GM18873 (cell line): ENCODE data around the gene FOXL2NB.
"Not testable (repeated sequence)": the region's sequence is repeated elsewhere in the genome, so short reads cannot be mapped to it uniquely, and the experiment has no call there.

Experiments used
- ATAC-seq: cut with Tn5 transposase; IDR thresholded peaks from one replicate; pipeline ENCODE4 v1.9.1; 2021; ENCODE audit warnings: mild to moderate bottlenecking, moderate library complexity, moderate number of reproducible peaks; ENCODE audit not compliant: unreplicated experiment, low FRiP score

FOXL2NB gene

DNA sequence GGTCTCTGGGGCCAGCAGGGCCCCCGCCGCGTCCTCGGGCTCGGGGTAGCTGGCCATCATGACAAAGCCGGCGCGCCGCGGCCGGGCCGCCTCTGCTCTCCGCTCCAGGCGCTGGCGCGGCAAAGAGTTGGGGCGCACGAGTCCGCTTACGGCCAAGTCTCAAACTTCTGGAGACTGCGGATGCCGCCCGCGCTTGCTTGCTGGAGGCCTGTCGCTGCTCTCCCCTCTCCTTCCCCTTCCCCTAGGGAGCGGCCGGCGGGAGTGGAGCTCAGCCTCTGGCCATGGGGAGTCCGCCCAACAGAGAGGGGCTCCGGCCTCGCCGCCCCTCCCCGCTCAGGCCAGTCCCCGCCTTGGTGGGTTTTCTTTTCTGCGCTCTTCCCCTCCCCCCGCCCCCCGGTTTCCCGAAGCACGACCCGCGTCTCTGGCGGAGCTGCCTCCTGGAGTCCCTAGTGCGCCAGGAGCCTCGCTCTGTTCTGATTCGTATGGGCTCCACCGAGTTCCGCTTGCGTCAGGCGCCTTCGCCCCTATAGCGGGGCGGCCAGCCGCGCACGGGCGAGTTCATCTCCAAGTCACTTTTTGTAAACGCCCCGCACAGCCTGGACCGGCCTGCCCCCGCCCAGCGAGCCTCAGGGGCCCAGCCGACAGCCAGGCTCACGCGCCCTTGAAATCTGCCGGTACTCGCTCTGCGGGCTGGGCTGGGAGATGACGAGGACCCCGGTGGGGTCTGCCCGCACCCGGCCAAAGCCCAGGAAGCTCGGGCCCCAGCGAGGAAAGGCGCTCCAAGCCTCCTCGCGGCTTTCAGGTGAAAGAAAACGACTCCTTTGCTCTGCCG lies at the start of gene FOXL2NB, which contains the start of gene FOXL2:
FOXL2NB (plus strand) TSS at position 555 of the 832 bp plus-strand sequence; CDS start at position 703, 148 bp downstream.
FOXL2 (minus strand) TSS at position 475 of the 832 bp plus-strand sequence; CDS start at position 60, 415 bp downstream.
- no peak for ATAC-seq

DNA sequence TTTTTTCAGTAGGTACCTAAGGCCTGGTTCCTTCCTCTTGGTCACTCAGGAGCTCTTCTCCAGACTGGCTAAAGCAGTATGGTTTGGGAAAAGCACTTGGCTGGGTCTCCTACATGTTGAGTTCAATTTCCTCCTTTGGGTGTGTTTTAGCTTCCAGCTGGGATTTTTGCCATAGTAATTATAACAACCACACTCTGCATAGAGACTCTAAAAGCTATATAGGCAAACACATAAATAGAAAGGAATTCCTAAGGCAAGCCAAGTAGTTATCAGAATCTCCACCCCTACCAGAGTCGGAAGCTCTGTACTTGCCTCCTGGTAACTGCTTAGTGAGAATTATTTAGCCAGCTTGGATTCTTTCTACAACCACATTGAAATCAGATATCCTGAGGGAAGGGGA lies 48.7 kb upstream of the FOXL2NB start:
- no peak for ATAC-seq

DNA sequence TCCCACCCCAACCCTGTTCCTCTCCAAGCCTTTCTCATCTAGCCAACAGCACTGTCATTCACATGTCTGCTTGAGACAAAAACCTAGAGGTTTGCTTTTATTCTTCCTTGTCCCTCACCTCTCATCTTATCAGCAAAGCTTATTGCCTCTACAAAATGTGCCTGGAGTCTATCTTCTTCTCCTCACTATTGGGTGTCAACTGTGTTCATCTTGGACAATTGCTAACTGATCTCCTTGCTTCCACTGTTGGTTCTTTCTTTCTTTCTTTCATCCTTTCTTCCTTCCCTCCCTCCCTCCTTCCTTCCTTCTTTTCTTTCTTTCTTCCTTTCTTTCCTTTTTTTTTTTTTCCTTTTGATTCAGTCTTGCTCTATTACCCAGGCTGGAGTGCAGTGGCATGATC lies 48.3 kb upstream of the FOXL2NB start:
- no peak for ATAC-seq

DNA sequence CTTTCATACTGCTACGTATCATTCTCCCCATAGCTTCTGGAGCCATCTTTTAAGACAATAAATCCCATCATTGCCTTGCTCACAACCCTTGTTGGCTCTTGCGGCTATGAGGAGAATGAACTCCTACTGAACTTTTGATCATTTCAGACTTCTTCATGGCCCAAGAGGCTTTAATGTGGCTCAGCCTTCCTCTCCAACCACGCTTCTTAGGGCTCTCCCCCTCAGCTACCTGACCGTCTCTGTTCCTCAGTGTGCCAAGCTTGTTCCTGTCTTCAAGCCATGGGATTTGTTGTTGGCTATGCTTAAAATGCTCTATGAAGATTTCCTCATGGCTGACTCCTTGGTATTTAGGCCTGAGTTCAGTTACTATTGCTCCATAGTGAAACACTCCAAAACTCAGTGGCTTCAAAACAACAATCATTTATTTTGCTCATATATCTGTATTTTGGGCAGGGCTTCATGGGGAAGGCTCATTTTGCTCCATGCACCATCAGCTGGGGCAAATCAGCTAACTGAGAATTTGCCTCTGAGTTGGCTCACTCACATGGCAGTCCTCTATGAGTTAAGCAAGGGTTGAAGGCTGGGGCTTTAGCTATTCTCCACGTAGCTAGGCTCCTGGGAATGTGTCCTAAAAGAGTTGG lies 47.5 kb upstream of the FOXL2NB start:
- ATAC-seq: no peak

DNA sequence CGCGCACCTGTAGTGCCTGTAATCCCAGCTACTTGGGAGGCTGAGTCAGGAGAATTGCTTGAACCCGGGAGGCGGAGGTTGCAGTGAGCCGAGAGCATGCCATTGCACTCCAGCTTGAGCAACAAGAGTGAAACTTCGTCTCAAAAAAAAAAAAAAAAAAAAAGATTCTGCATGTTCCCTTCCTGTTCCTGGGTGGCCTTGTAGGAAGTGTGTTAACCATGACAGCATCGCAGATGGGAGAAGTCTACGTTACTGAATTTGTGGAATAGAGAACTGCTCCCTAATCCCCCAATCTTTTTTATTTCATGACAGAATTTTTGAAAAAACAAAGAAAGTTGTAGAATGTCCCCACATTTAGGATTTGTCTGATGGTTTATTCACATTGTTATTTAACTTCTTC lies 45.5 kb upstream of the FOXL2NB start:
- no peak for ATAC-seq

DNA sequence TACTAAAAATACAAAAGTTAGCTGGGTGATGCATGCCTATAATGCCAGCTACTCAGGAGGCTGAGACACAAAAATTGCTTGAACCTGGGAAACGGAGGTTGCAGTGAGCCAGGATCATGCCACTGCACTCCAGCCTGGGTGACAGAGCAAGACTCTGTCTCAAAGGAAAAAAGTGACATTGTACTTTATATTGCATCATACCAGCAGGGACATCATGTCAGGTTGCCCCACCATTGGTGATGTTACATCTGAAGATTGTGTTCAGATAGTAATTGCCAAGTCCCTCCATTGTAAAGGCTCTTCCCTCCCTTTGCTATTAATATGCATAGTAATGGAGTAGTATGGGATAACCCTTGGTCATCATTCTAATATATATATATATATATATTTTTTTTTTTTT lies 44.8 kb upstream of the FOXL2NB start:
- no peak for ATAC-seq

DNA sequence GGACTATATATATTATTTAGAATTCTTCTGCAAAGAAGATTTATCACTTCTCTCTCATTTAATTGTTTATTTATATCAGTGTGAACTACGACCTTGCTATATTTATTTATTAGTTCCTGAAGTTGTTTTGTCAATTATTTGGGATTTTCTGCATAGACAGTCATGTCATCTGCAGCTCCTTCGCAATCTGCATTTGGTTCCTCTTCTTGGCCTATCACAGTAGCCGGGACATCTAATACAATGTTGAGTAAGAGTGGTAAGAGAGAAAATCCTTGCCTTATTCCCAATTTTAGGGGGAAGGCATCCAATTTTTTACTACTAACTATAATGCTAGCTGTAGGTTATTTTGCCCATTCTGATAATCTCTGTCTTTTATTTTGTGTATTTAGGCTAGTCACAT lies 39.5 kb upstream of the FOXL2NB start:
- no peak for ATAC-seq

DNA sequence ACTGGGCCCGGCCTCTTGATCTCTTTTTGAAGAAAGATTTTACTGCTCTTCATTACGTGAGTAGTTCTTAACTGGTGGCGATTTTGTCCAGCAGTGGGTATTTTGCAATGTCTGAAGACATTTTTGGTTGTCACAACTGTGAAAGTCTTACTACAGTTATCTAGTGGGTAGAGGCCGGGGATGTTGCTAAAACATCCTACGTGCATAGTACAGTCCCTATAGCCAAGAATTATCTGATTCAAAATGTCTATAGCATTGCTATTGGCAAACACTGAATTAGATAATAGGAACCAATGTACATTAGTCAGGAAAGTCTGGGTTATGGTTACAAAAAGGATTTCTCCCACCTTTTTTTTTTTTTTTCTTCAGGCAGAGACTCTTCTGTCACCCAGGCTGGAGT lies 38.2 kb upstream of the FOXL2NB start:
- ATAC-seq: no peak

DNA sequence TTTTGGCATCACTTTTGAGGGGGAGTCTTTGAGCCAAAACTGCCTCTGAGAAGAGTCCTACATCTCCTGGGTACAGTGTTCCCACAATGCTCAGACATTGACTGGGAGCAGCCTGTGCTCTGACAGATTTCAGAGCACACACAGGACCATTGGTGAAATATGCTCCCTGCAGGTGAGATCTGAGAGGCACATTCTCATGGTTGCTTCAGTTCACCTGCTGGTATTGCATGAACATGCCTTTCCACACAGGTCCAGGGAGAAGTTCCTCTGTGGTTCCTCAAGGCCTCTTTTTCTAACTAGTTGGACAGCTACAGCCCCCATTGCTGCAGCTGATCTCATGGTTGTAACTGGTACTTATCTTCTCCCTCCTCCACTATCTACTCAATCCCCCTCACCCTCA lies 37.1 kb upstream of the FOXL2NB start:
- no peak for ATAC-seq

DNA sequence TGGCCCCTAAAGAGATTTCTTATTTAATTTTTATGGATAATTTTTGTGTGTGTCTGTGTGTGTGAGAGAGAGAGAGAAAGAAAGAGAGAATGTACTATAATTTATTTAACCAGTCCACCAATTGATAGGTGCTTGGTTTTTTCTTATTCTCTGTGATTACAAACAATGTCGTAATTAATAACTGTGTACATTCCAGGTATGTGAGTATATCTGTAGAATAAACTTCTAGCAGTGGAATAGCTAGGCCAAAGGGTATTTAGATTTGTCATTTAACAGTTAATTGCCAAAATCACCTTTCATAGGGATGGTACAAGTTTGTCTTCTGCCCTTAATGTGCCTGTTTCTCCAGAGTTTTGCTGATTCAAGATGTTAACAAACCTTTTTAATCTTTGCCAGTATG lies 35.4 kb upstream of the FOXL2NB start:
- no peak for ATAC-seq

DNA sequence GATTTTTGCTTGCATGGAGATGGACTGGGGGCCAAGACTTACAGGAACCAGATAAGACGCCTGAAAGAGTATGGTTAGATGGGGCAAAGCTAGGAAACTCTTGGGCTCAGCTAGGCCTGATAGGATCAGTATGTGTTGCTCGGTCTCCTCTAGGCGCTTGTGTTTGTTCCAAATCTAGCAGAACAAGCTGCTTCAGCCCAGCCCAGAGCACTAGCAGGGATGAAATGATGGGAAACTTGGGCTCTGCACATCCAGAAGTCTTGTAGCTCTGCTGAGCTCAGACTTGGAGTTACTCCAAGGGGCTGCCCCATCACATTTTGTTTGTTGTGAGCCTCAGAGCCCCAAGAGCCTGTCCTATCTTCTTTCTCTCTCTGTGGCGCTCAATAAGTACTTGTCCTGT lies 34.8 kb upstream of the FOXL2NB start:
- no peak for ATAC-seq

DNA sequence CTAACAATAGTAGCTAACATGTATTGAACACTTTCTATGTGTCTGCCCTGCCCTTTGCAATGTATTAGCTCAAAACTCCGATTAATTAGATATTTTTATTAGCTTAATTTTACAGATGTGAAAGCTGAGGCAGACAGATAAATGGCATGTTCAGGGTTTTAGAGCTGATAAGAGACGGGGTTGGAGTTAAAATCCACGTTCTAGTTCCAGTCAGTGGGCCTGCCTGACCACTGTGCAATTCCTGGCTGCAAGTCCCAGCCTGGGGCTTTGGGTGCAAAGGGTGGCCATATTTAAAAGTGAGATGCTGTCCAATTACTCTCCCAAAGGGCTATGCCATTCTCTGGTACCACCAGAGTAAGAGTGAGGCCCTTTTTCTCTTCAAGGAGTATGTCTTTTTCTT lies 33.3 kb upstream of the FOXL2NB start:
- no peak for ATAC-seq

DNA sequence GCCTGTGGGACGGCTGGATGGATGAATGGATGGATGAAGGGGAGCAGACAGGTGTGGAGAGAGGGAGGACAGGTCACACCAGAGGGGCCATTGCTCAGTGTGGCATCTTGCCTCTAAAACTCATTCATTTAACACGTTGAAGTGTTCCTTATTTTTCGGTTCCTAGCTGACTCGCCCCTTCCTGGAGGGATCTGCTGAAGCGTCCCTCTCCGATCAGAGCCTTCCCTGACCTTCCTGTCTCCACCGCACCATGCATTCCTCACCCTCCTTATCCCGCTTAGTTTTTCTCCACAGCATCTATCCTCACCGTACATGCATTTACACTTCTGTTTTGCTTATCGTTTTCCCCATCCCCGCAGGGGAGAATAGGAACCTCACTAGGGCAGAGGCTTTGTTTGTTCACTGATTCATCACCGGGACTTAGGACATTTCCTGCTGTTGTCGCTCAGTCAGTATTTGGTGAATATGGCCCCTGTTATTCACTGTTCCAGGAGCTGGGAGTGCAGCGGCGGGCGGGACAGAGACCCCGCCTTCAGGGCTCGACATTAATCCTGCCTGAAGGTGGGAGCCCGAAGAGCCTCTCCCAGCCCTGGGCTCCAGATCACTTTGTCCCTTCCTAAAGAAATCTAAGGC lies 32.0 kb upstream of the FOXL2NB start:
- ATAC-seq: peak; percentile 2

DNA sequence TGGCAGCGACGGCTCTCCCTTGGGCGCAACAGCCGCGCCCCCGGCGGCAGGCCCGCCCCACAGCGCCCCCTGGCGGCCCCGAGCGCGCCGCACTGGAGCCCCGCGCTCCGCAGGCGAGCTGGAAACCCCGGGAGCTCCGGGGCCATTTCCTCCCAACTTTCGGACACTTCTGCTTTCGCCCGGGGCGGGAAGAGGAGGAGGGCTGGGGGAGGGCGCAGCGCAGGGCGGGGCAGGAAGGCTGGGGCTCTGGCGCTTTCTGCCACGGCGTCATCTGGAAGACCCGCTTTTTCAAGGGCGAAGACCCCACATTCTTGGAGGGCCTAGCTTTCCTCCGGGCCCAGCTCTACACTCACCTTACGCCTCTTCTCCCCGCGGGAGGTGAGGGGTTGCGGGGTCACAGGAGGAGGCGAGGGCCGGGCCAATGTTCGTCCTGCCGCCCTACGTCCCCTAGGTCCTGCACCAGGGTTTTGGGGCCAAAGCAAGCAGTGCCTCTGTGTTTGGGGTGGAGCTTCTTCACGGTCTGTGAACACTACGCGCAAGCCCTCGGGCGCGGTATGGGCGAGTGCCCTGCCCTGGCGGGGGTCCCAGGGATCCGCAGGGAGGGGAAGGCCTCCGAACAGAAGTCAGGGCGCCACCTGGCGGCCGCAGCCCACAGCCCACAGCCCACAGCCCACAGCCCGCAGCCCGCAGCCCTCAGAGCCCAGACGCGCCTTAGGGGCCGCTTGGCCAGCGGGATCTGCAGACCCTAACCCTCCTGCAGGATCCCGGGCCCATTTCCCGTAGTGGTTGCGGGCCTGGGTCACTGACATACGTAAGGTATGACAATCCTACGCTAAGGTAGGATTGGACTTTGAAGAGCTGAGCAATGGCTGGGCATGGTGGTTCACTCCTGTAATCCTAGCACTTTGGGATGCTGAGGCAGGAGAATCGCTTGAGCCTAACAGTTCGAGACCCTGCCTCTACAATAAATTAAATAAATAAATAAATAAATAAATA lies 31.2 kb upstream of the FOXL2NB start:
- peak; percentile 71 for ATAC-seq

DNA sequence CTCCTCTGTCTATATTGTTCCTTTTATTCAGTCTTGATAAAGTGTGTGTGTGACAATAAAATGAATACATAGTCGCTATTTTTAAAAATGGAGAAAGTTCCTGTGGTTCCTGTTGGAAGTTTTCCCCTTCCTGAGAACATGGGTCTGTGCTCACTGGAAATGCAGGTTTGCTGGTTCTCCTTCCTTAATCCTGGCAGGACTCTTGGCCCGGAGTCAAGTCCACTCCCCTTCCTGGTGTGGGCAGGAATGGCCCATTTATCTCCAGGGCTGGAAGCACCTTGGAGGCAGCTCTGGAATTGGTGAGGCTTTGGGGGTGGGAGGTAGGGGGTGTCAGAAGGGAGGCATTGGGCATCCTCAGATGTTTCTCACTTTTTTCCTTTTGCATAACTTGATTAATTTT lies 30.2 kb upstream of the FOXL2NB start:
- no peak for ATAC-seq

DNA sequence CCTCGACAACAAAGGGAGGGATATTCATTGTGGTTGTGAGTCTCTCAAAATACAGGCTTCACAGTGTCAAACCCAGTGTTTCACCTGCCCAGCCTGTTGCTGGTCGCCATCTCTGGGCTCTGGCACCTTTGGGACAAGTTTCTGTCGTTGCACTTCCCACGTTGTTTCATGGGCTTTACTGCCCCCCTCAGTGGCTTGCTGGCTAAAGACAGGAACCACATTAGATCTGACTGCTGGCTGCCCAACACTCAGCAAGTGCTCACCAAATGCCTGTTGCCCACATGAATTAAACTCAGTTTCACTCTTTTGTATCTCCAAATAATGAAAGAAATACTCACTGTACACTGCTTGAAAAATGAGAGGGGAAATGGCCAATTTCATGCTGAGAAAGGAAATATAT lies 27.7 kb upstream of the FOXL2NB start:
- ATAC-seq: no peak

DNA sequence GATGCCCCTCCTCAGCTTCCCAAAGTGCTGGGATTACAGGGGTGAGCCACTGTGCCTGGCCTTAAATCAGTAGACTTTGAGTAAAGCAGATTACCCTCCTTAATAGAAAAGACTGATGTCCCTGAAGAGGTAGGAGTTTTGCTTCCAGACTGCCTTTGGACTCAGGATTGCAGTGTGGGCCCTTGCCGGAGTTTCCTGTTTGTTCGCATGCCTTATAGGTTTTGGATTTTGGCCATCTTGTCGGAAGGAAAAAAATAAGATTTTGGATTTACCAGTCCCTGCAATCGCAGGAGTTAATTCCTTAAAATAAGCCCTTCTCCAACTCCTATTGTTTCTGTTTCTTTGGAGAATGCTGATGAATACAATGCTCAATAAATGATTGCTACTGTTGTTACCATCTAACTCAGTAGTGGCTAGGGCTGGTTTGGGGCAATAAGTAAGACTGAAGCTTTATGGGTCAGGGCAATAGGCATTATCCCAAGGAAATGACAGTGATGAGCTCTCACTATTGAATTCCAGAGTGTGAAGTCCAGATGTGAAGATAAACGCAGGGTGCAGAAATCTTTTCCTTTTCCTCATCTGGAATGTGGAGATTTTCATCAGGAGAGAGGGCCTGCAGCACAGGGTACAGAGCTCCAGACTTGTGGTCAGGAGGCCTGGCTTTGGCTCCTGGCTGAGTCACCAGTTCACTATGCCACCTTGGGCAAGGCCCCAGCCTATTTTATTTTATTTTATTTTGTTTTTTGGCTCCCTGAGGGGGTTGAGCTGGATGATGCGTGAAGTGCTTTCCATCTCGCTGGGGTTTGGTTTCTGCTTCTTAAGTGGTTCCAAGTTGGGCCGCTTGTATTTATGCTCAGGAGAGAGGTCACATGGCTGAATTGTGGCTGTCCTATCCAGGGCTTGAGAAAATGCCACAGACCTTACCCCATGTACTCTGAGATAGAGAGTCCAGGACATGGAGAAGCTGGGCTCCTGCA lies 25.4 kb upstream of the FOXL2NB start:
- ATAC-seq: no peak

DNA sequence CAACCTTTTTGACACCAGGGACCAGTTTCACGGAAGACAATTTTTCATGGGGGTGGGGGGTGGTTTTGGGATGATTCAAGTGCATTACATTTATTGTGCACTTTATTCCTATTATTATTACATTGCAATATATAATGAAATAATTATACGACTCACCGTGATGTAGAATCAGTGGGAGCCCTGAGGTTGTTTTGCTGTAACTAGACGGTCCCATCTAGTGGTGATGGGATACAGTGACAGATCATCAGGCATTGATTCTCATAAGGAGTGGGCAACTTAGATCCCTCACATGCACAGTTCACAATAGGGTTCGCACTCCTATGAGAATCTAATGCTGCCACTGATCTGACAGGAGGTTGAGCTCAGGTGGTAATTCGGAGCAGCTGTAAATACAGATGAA lies 24.6 kb upstream of the FOXL2NB start:
- ATAC-seq: not testable (repeated sequence)

DNA sequence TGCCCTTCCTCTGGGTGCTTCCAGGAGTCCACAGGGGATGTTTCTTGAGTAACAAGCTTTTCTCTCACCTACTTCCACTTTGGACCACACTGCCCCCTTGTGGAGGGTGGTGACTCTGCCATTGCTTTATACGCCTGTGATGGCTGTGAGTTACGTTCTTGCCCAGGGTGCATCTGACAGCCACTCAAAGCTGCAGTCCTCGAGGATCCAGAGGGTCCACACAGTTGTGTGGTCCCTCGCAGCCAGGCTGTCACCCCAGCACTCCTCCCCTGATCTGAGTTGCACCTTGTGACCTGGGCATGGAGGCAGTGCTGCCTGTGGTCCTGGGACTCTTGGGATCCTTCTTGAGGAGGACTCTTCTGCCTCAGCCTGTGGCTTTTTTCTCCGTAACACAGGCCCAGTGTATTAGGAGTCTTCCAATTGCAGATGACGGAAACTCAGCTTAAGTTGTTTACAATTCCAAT lies 23.5 kb upstream of the FOXL2NB start:
- no peak for ATAC-seq
